NCI-H128 (cell line): ENCODE measurements around the gene IKZF3.
"Not testable (repeated sequence)": the region's sequence is repeated elsewhere in the genome, so short reads cannot be mapped to it uniquely, and the experiment has no call there.

Experiments
- DNase-seq: peaks from one replicate; lab custom pipeline; 2025; ENCODE audit not compliant: unreplicated experiment; lab: John Stamatoyannopoulos, UW

Gene IKZF3

GRCh38 chr17:39861235-39861634 is 2.9 kb downstream of the IKZF3 start:
- DNase-seq = no peak

- DNase-seq = not testable (repeated sequence)
Measured at GRCh38 chr17:39855911-39856649, 8.0 kb downstream of the IKZF3 start.

- no peak for DNase-seq
Measured at GRCh38 chr17:39854909-39855308, 9.2 kb downstream of the IKZF3 start.

GRCh38 chr17:39852239-39852638 is 11.9 kb downstream of the IKZF3 start:
- no peak for DNase-seq

- not testable (repeated sequence) for DNase-seq
Measured at GRCh38 chr17:39850186-39850585, 13.9 kb downstream of the IKZF3 start.

- DNase-seq = no peak
Measured at GRCh38 chr17:39848600-39848999, 15.5 kb downstream of the IKZF3 start.

GRCh38 chr17:39846205-39846604 is 17.9 kb downstream of the IKZF3 start:
- no peak for DNase-seq

- peak; percentile 7 for DNase-seq
Measured at GRCh38 chr17:39845052-39845846, 18.9 kb downstream of the IKZF3 start.

- no peak for DNase-seq
Measured at GRCh38 chr17:39841134-39841683, 22.9 kb downstream of the IKZF3 start.

- DNase-seq = no peak
Measured at GRCh38 chr17:39838784-39839183, 25.3 kb downstream of the IKZF3 start.

GRCh38 chr17:39838057-39838456 is 26.1 kb downstream of the IKZF3 start:
- no peak for DNase-seq

- no peak for DNase-seq
Measured at GRCh38 chr17:39836117-39836516, 28.0 kb downstream of the IKZF3 start.

GRCh38 chr17:39835038-39835786 is 28.9 kb downstream of the IKZF3 start:
- no peak for DNase-seq

- no peak for DNase-seq
Measured at GRCh38 chr17:39834017-39834416, 30.1 kb downstream of the IKZF3 start.

GRCh38 chr17:39831588-39831987 is 32.5 kb downstream of the IKZF3 start:
- DNase-seq = no peak

- no peak for DNase-seq
Measured at GRCh38 chr17:39828443-39828842, 35.7 kb downstream of the IKZF3 start.

- no peak for DNase-seq
Measured at GRCh38 chr17:39826334-39826733, 37.8 kb downstream of the IKZF3 start.

- no peak for DNase-seq
Measured at GRCh38 chr17:39823407-39824054, 40.6 kb downstream of the IKZF3 start.

GRCh38 chr17:39822051-39822451 is 42.1 kb downstream of the IKZF3 start:
- no peak for DNase-seq

GRCh38 chr17:39820987-39821386 is 43.1 kb downstream of the IKZF3 start:
- DNase-seq = no peak

GRCh38 chr17:39820541-39820940 is 43.6 kb downstream of the IKZF3 start:
- no peak for DNase-seq
